IMR-90 (cell line): ENCODE data around the gene SP8. TPM values are rescaled to one million over a fixed set of nuclear protein-coding genes. Genes with fewer than 3 reads are reported as not detected.

ENCODE experiments used
- ATAC-seq: fragments of 200-7000 bp; cut with Tn5 transposase; 2 replicates; pipeline ENCODE4 v1.9.1; 2020; ENCODE audit warnings: low read depth, mild to moderate bottlenecking, moderate library complexity
- BruUV-seq: library from RNA; stranded (reverse); fragments of 400-500 nt; replicated peaks from 2 replicates; lab custom pipeline; 2021; lab: Mats Ljungman, UMichigan
- CTCF ChIA-PET: fragments of 300-600 bp; formaldehyde crosslinking; extraction: SDS; loops from one replicate; lab custom pipeline; 2021; ENCODE audit warnings: antibody characterized with exemption; lab: Yijun Ruan, JAX
- POLR2A ChIA-PET: fragments of 300-600 bp; sonication (Branson Sonifier 250); formaldehyde crosslinking; loops from one replicate; lab custom pipeline; 2022; ENCODE audit warnings: antibody characterized with exemption; ENCODE audit not compliant: unreplicated experiment; lab: Charles Lee
- DNase-seq: peaks from one replicate; pipeline ENCODE4 v3.0.0; 2013
- H2AFZ ChIP-seq: replicated peaks from 2 replicates; pipeline ENCODE3; 2013; ENCODE audit warnings: low read length, mild to moderate bottlenecking; ENCODE audit not compliant: poor library complexity
- H2AK5ac ChIP-seq: 2 replicates; pipeline ENCODE4 v1.6.1; 2013; ENCODE audit warnings: low read depth, low read length, inconsistent platforms
- H2AK9ac ChIP-seq: replicated peaks from 2 replicates; pipeline ENCODE3; 2013; ENCODE audit warnings: mild to moderate bottlenecking, low read depth, low read length, moderate library complexity; ENCODE audit not compliant: poor library complexity
- H2BK120ac ChIP-seq: 2 replicates; pipeline ENCODE4 v1.6.1; 2013; ENCODE audit warnings: low read depth, low read length, inconsistent platforms
- H2BK15ac ChIP-seq: 3 replicates; pipeline ENCODE4 v1.6.1; 2013; ENCODE audit warnings: low read depth, low read length, inconsistent platforms
- H2BK20ac ChIP-seq: 2 replicates; pipeline ENCODE4 v1.6.1; 2013; ENCODE audit warnings: low read depth, mild to moderate bottlenecking, inconsistent platforms, low read length, moderate library complexity
- H2BK5ac ChIP-seq: 2 replicates; pipeline ENCODE4 v1.6.1; 2013; ENCODE audit warnings: mild to moderate bottlenecking, low read depth, low read length, inconsistent platforms; ENCODE audit not compliant: poor library complexity, severe bottlenecking
- H3K14ac ChIP-seq: replicated peaks from 2 replicates; pipeline ENCODE4 v1.6.1; 2013; ENCODE audit warnings: low read depth, low read length, inconsistent platforms
- H3K18ac ChIP-seq: 2 replicates; pipeline ENCODE4 v1.6.1; 2013; ENCODE audit warnings: low read depth, low read length, control low read depth
- H3K23ac ChIP-seq: 2 replicates; pipeline ENCODE4 v1.6.1; 2013; ENCODE audit warnings: low read depth, low read length, inconsistent platforms
- H3K27ac ChIP-seq: 2 replicates; pipeline ENCODE4 v1.5.1; 2013; ENCODE audit warnings: mild to moderate bottlenecking, control low read depth, low read length; ENCODE audit not compliant: insufficient read depth
- H3K27me3 ChIP-seq: 2 replicates; pipeline ENCODE4 v1.6.1; 2013; ENCODE audit warnings: low read length; ENCODE audit not compliant: control insufficient read depth, insufficient read depth
- H3K36me3 ChIP-seq: 2 replicates; pipeline ENCODE4 v1.6.1; 2013; ENCODE audit warnings: low read length, mixed read lengths; ENCODE audit not compliant: control insufficient read depth, insufficient read depth
- H3K4ac ChIP-seq: 2 replicates; pipeline ENCODE4 v1.6.1; 2013; ENCODE audit warnings: low read depth, low read length, inconsistent platforms
- H3K4me1 ChIP-seq: 2 replicates; pipeline ENCODE4 v1.6.1; 2013; ENCODE audit warnings: low read length, mixed read lengths; ENCODE audit not compliant: control insufficient read depth, insufficient read depth
- H3K4me2 ChIP-seq: 2 replicates; pipeline ENCODE4 v1.6.1; 2013; ENCODE audit warnings: low read depth, mild to moderate bottlenecking, control low read depth, low read length, moderate library complexity
- H3K4me3 ChIP-seq: 2 replicates; pipeline ENCODE4 v1.5.1; 2013; ENCODE audit warnings: low read depth, mild to moderate bottlenecking, control low read depth, low read length, moderate library complexity; ENCODE audit not compliant: insufficient read depth
- H3K56ac ChIP-seq: 2 replicates; pipeline ENCODE4 v1.6.1; 2013; ENCODE audit warnings: low read length, inconsistent platforms; ENCODE audit not compliant: insufficient read depth; ENCODE audit errors: extremely low read depth
- H3K79me1 ChIP-seq, 2 experiments: 2 replicates each; pipeline ENCODE4 v1.6.1; 2013; ENCODE audit warnings: low read length in 2 of 2, inconsistent platforms in 1 of 2, low read depth in 1 of 2
- H3K9ac ChIP-seq: 2 replicates; pipeline ENCODE4 v1.6.1; 2013; ENCODE audit warnings: low read depth, low read length, control low read depth
- H3K9me1 ChIP-seq: 2 replicates; pipeline ENCODE4 v1.6.1; 2013; ENCODE audit warnings: low read length, inconsistent platforms; ENCODE audit not compliant: insufficient read depth
- H3K9me3 ChIP-seq: 2 replicates; pipeline ENCODE4 v1.6.1; 2013; ENCODE audit warnings: low read length; ENCODE audit not compliant: control insufficient read depth, insufficient read depth
- H4K20me1 ChIP-seq: 2 replicates; pipeline ENCODE4 v1.6.1; 2013; ENCODE audit warnings: low read length, inconsistent platforms; ENCODE audit not compliant: insufficient read depth
- H4K5ac ChIP-seq: 2 replicates; pipeline ENCODE4 v1.6.1; 2013; ENCODE audit warnings: mild to moderate bottlenecking, low read depth, low read length, control low read depth
- H4K8ac ChIP-seq, 2 experiments: 2 replicates each; pipeline ENCODE4 v1.6.1; 2013; ENCODE audit warnings: low read depth in 2 of 2, low read length in 2 of 2, control low read depth in 1 of 2, inconsistent platforms in 1 of 2
- H4K91ac ChIP-seq: 2 replicates; pipeline ENCODE4 v1.6.1; 2013; ENCODE audit warnings: low read depth, low read length, inconsistent platforms; ENCODE audit not compliant: insufficient read depth
- CEBPB ChIP-seq: IDR thresholded peaks from 2 replicates; pipeline ENCODE4 v1.6.1; 2012; ENCODE audit warnings: low read depth, low read length, improper control_type of control experiment
- CHD1 ChIP-seq: IDR thresholded peaks from 2 replicates; pipeline ENCODE4 v1.6.1; 2012; ENCODE audit warnings: low read depth, low read length, improper control_type of control experiment
- MAZ ChIP-seq: IDR thresholded peaks from 2 replicates; pipeline ENCODE4 v1.6.1; 2012; ENCODE audit warnings: low read depth, mild to moderate bottlenecking, low read length, improper control_type of control experiment, moderate library complexity, borderline replicate concordance
- POLR2A ChIP-seq: IDR thresholded peaks from 2 replicates; pipeline ENCODE4 v1.6.1; 2012; ENCODE audit warnings: mild to moderate bottlenecking, low read depth, low read length
- RCOR1 ChIP-seq: IDR thresholded peaks from 2 replicates; pipeline ENCODE4 v1.6.1; 2012; ENCODE audit warnings: mild to moderate bottlenecking, low read length, improper control_type of control experiment; ENCODE audit not compliant: insufficient replicate concordance
- RFX5 ChIP-seq: IDR thresholded peaks from 2 replicates; pipeline ENCODE4 v1.8.0; 2012; ENCODE audit warnings: low read depth, mild to moderate bottlenecking, low read length, moderate library complexity
- SMC3 ChIP-seq: fragments of 150-350 bp; IDR thresholded peaks from 2 replicates; pipeline ENCODE4 v1.6.1; 2016; ENCODE audit warnings: low read depth, mild to moderate bottlenecking, antibody characterized with exemption, low read length, moderate library complexity
- USF2 ChIP-seq: fragments of 150-350 bp; IDR thresholded peaks from 2 replicates; pipeline ENCODE4 v1.6.1; 2017; ENCODE audit warnings: mild to moderate bottlenecking, antibody characterized with exemption, low read length, low read depth
- WGBS, 2 experiments: methylation state at CpG; one replicate each; pipeline versions ENCODE4 v1.1.5 to v1.1.7; 2013; ENCODE audit warnings: missing lambda C conversion rate in 2 of 2; ENCODE audit not compliant: insufficient read length in 1 of 2; ENCODE audit errors: extremely low coverage in 2 of 2; 5-methylcytosine and 5-hydroxymethylcytosine counted together
- dilution Hi-C: fragments of 300-500 bp; cut with HindIII; formaldehyde crosslinking; loops from one replicate; pipeline ENCODE4 v1.14.3; 2018; ENCODE audit warnings: low sequenced_read_pairs; ENCODE audit not compliant: unreplicated experiment
- in situ Hi-C: fragments of 300-500 bp; cut with MboI; formaldehyde crosslinking; loops from 3 replicates; pipeline ENCODE4 v1.14.3; 2019; ENCODE audit warnings: low sequenced_read_pairs, inconsistent platforms, mixed read lengths
- intact Hi-C: fragments of 100-400 bp; cut with micrococcal nuclease; formaldehyde crosslinking; loops from 2 replicates; pipeline ENCODE4 v1.10.0; 2022
- polyA plus RNA-seq, 3 experiments: library from polyadenylated mRNA; depleted of rRNA; stranded (reverse); fragments of >200 nt; gene quantifications; 2 replicates each; pipeline ENCODE4 v1.2.3, GENCODE V29; 2012; ENCODE audit warnings: low replicate concordance in 1 of 3
- total RNA-seq: library from RNA; depleted of rRNA; stranded (reverse); fragments of >200 nt; gene quantifications from 2 replicates; pipeline ENCODE4 v1.2.3, GENCODE V29; 2012

The SP8 gene
- total and polyA plus RNA-seq, 2 of the 4 experiments (the other 2 are of a cell fraction), result not detected

- H3K4me3 ChIP-seq, result peak overlapping the region; percentile 10; the same call in 1 of the 2 replicates
- POLR2A ChIA-PET, result no interaction called here
- no peak overlapping the region for H4K5ac ChIP-seq
- H3K23ac ChIP-seq, result no peak overlapping the region
- H3K27ac ChIP-seq, result no peak overlapping the region
- H3K79me1 ChIP-seq, result no peaks in the 10 kb centered on the region
- no peak overlapping the region for H2AK5ac ChIP-seq
- H3K9ac ChIP-seq, result no peak overlapping the region
- H3K9me1 ChIP-seq, result no peaks in the 10 kb centered on the region
- no peak overlapping the region for H2BK120ac ChIP-seq
- H2AK9ac ChIP-seq, result no peak overlapping the region
- peak overlapping the region; percentile 21 for H2AFZ ChIP-seq
- intact Hi-C loops, result loop anchor here (5.0 kb wide), 1 partner anchor 641 kb away; the partner anchor contains the start of gene SP4
- H2BK20ac ChIP-seq, result no peak overlapping the region
- CTCF ChIA-PET, result no interaction called here
- H3K56ac ChIP-seq, result no peak overlapping the region
- no peak overlapping the region for H2BK5ac ChIP-seq
- BruUV-seq, result no TSS peak
- no peak overlapping the region for H3K4ac ChIP-seq
- peaks cover 64% of the 10 kb centered on the region for H3K27me3 ChIP-seq
- H2BK15ac ChIP-seq, result no peak overlapping the region
- dilution Hi-C loops, result no loop called here
- H3K4me2 ChIP-seq, result peak overlapping the region; percentile 43
- TF ChIP-seq USF2, result no peak
- no peak for TF ChIP-seq CEBPB
- no peak for TF ChIP-seq SMC3
- no peak for TF ChIP-seq RCOR1
- TF ChIP-seq MAZ, result no peak
- no peak for TF ChIP-seq CHD1
- TF ChIP-seq RFX5, result no peak
- TF ChIP-seq POLR2A, result no peak
- H3K18ac ChIP-seq, result no peak overlapping the region
- peaks cover 3% of the 10 kb centered on the region; the same call in 1 of the 2 replicates for H3K4me1 ChIP-seq
- H4K8ac ChIP-seq, result no peak overlapping the region
- H3K36me3 ChIP-seq, result no peaks in the 10 kb centered on the region
- in situ Hi-C loops, result no loop called here
- H4K91ac ChIP-seq, result no peak overlapping the region
- no peaks in the 10 kb centered on the region for H4K20me1 ChIP-seq
- DNase-seq, result no peak
- H3K14ac ChIP-seq, result no peak overlapping the region
- no CpG with 5 or more reads among the region's 10 CpGs for WGBS, 2 experiments
- peaks cover 6% of the 10 kb centered on the region; the same call in 1 of the 2 replicates for H3K9me3 ChIP-seq
- no peak for ATAC-seq
Measured at GRCh38 chr7:20786049-20786412, 655 bp downstream of the SP8 start.
